ENCODE results near the gene USP19. TPM values are rescaled to one million over a fixed set of nuclear protein-coding genes. Genes with fewer than 3 reads are reported as not detected.

The USP19 gene
- total RNA-seq, 2 donors from 2014 or later: 59.1 to 81.0 TPM

- intact Hi-C loops (cut with DNase I): no loop called here
- H3K27ac ChIP-seq: no peak overlapping the region
- DNase-seq: no peak
Observed at GRCh38 chr3:49140080-49140479, 19.5 kb upstream of the USP19 start.

GRCh38 chr3:49135499-49135898 lies 14.9 kb upstream of the USP19 start:
- intact Hi-C loops (cut with DNase I): no loop called here
- no peaks in the 10 kb centered on the region for H3K36me3 ChIP-seq
- TF ChIP-seq CTCF (IDR thresholded peaks at IDR 0.05): no peak
- H3K9me3 ChIP-seq: no peaks in the 10 kb centered on the region
- no peak overlapping the region for H3K4me3 ChIP-seq
- no peak overlapping the region for H3K27ac ChIP-seq
- peaks cover 8% of the 10 kb centered on the region for H3K4me1 ChIP-seq
- DNase-seq: no peak
- H3K9ac ChIP-seq (ENCODE audit: low read depth in 2 of 2, low read length in 2 of 2): no peak overlapping the region
- no peaks in the 10 kb centered on the region for H3K27me3 ChIP-seq

More at GRCh38 chr3:49140080-49140479, 19.5 kb upstream of the USP19 start:
- TF ChIP-seq CTCF (IDR thresholded peaks at IDR 0.05): no peak
- Histone ChIP-seq H3K9ac (ENCODE audit: low read depth in 2 of 2, low read length in 2 of 2) (no peak overlapping the region), H3K4me3 (no peak overlapping the region), H3K36me3 (no peaks in the 10 kb centered on the region), H3K4me1 (no peaks in the 10 kb centered on the region), H3K27me3 (no peaks in the 10 kb centered on the region), H3K9me3 (no peaks in the 10 kb centered on the region)

GRCh38 chr3:49134471-49135265 lies 14.0 kb upstream of the USP19 start:
- H3K4me3 ChIP-seq: no peak overlapping the region
- no peak for DNase-seq
- no peak overlapping the region for H3K27ac ChIP-seq
- no peaks in the 10 kb centered on the region for H3K9me3 ChIP-seq
- no peak overlapping the region for H3K9ac ChIP-seq (ENCODE audit: low read depth in 2 of 2, low read length in 2 of 2)
- intact Hi-C loops (cut with DNase I): no loop called here
- no peaks in the 10 kb centered on the region for H3K36me3 ChIP-seq
- peaks cover 8% of the 10 kb centered on the region for H3K4me1 ChIP-seq
- H3K27me3 ChIP-seq: no peaks in the 10 kb centered on the region
- TF ChIP-seq CTCF (IDR thresholded peaks at IDR 0.05): no peak

GRCh38 chr3:49133226-49133951 lies 12.8 kb upstream of the USP19 start:
- Histone ChIP-seq H3K27ac (peak overlapping the region; percentile 69), H3K9ac (ENCODE audit: low read depth in 2 of 2, low read length in 2 of 2) (peak overlapping the region; percentile 68 to 76), H3K4me1 (peaks cover 8% of the 10 kb centered on the region), H3K9me3 (no peaks in the 10 kb centered on the region), H3K27me3 (no peaks in the 10 kb centered on the region), H3K36me3 (no peaks in the 10 kb centered on the region), H3K4me3 (peak overlapping the region; percentile 51)
- no peak for TF ChIP-seq CTCF (IDR thresholded peaks at IDR 0.05)
- DNase-seq: peak; percentile 90
- intact Hi-C loops (cut with DNase I): no loop called here

- H3K9me3 ChIP-seq: no peaks in the 10 kb centered on the region
- H3K27me3 ChIP-seq: no peaks in the 10 kb centered on the region
- peaks cover 8% of the 10 kb centered on the region for H3K4me1 ChIP-seq
- peak within 1 kb of the TSS; percentile 68 to 76 for H3K9ac ChIP-seq (ENCODE audit: low read depth in 2 of 2, low read length in 2 of 2)
- H3K27ac ChIP-seq: peak within 1 kb of the TSS; percentile 69
- DNase-seq: peak; percentile 90
- no peak for TF ChIP-seq CTCF (IDR thresholded peaks at IDR 0.05)
- intact Hi-C loops (cut with DNase I): no loop called here
- peak within 1 kb of the TSS; percentile 51 for H3K4me3 ChIP-seq
- H3K36me3 ChIP-seq: no peaks in the 10 kb centered on the region
Observed at GRCh38 chr3:49132437-49133225, 12.0 kb upstream of the USP19 start, which contains the start of gene LAMB2. Gene LAMB2 (minus strand): TSS chr3:49133050. CDS start chr3:49132867, 183 bp downstream.

All from colonic mucosa (tissue), 4 donors.